A549 (cell line): ENCODE results near the gene UBE4A. TPM values are rescaled to one million over a fixed set of nuclear protein-coding genes. Genes with fewer than 3 reads are reported as not detected.

Experiments used
- ATAC-seq, 2 experiments: fragments of 200-7000 bp in 1 of 2; fragments of >200 bp in 1 of 2; cut with Nextera tagmentation in 1 of 2; cut with Tn5 transposase in 1 of 2; 3 replicates each; pipeline versions ENCODE4 v1.8.0 to v1.9.1; 2018 to 2020; ENCODE audit warnings: mild to moderate bottlenecking in 1 of 2, moderate library complexity in 1 of 2
- CTCF ChIA-PET: fragments of 300-600 bp; sonication (Branson Sonifier 250); formaldehyde crosslinking; extraction: SDS; loops from one replicate; lab custom pipeline; 2021; ENCODE audit warnings: antibody characterized with exemption, inconsistent platforms; lab: Yijun Ruan, JAX
- POLR2A ChIA-PET: fragments of 350-600 bp; formaldehyde crosslinking; extraction: SDS; loops from one replicate; lab custom pipeline; 2021; ENCODE audit warnings: antibody characterized with exemption, inconsistent platforms; lab: Yijun Ruan, JAX
- DNase-seq, 2 experiments: peaks; one replicate each; pipeline versions ENCODE4 v3.0.0 to v3.0.0-alpha.2; 2011 to 2016; ENCODE audit warnings: low read depth in 1 of 2, low spot score in 1 of 2
- FAIRE-seq: peaks from 2 replicates; lab custom pipeline; 2011; peaks lifted over from hg19 to GRCh38; lab: Jason Lieb, UNC
- H3K27ac ChIP-seq, 2 experiments: fragments of >200 bp; sonication (Bioruptor Twin); formaldehyde crosslinking; 3 replicates each; pipeline ENCODE4 v1.5.1; 2016 to 2017
- H3K4me1 ChIP-seq: fragments of >200 bp; sonication (Bioruptor Twin); formaldehyde crosslinking; 3 replicates; pipeline ENCODE4 v1.6.1; 2016
- H3K4me2 ChIP-seq: fragments of >200 bp; sonication (Bioruptor Twin); formaldehyde crosslinking; 3 replicates; pipeline ENCODE4 v1.6.1; 2016
- H3K4me3 ChIP-seq: fragments of >200 bp; sonication (Bioruptor Twin); formaldehyde crosslinking; 3 replicates; pipeline ENCODE4 v1.5.1; 2016
- H3K9me3 ChIP-seq: fragments of >200 bp; sonication (Bioruptor Twin); formaldehyde crosslinking; 3 replicates; pipeline ENCODE4 v1.6.1; 2016
- BCL3 ChIP-seq: fragments of >200 bp; sonication (Bioruptor Twin); formaldehyde crosslinking; IDR thresholded peaks from 3 replicates; pipeline ENCODE4 v1.6.1; 2016
- CEBPB ChIP-seq, 2 experiments: fragments of >200 bp in 1 of 2; sonication (Bioruptor Twin) in 1 of 2; formaldehyde crosslinking in 1 of 2; IDR thresholded peaks; 2 replicates each; pipeline ENCODE4 v1.6.1; 2012 to 2016
- EHF ChIP-seq: fragments of 250-450 bp; sonication (Bioruptor Pico); IDR thresholded peaks from 2 replicates; pipeline ENCODE4 v1.5.0; 2020; ENCODE audit warnings: mild to moderate bottlenecking
- EHMT2 ChIP-seq: fragments of 200-600 bp; sonication (generic); IDR thresholded peaks from 2 replicates; pipeline ENCODE4 v1.6.1; 2016; ENCODE audit warnings: antibody characterized with exemption, low read depth, mild to moderate bottlenecking, moderate library complexity
- ELK1 ChIP-seq: fragments of 150-350 bp; IDR thresholded peaks from 2 replicates; pipeline ENCODE4 v1.6.1; 2014; ENCODE audit warnings: low read depth, mild to moderate bottlenecking, low read length
- ESRRA ChIP-seq: fragments of 150-350 bp; IDR thresholded peaks from 2 replicates; pipeline ENCODE4 v1.6.1; 2014; ENCODE audit warnings: mild to moderate bottlenecking, low read length, borderline replicate concordance
- FOSB ChIP-seq: fragments of 250-450 bp; sonication (Bioruptor Pico); IDR thresholded peaks from 2 replicates; pipeline ENCODE4 v1.5.0; 2020; ENCODE audit warnings: mild to moderate bottlenecking, moderate library complexity
- FOSL2 ChIP-seq, 2 experiments: fragments of 450-650 bp in 1 of 2; fragments of >200 bp in 1 of 2; sonication (Bioruptor Twin) in 1 of 2; formaldehyde crosslinking; IDR thresholded peaks; 2 replicates each; pipeline versions ENCODE4 v1.5.0 to v1.6.1; 2016 to 2020; ENCODE audit warnings: mild to moderate bottlenecking in 1 of 2, moderate library complexity in 1 of 2
- HDAC2 ChIP-seq: fragments of 200-600 bp; sonication (generic); IDR thresholded peaks from 2 replicates; pipeline ENCODE4 v1.6.1; 2016
- HES2 ChIP-seq: fragments of >200 bp; sonication (Bioruptor Twin); formaldehyde crosslinking; IDR thresholded peaks from 2 replicates; pipeline ENCODE4 v1.6.1; 2016
- HOXB13 ChIP-seq: fragments of 250-450 bp; sonication (Bioruptor Pico); IDR thresholded peaks from 2 replicates; pipeline ENCODE4 v1.5.0; 2020; ENCODE audit warnings: low read depth, mild to moderate bottlenecking, moderate library complexity
- HOXB5 ChIP-seq: fragments of 250-450 bp; sonication (Bioruptor Pico); IDR thresholded peaks from 2 replicates; pipeline ENCODE4 v1.5.0; 2020; ENCODE audit warnings: mild to moderate bottlenecking, moderate library complexity
- JUNB ChIP-seq: fragments of >200 bp; sonication (Bioruptor Twin); formaldehyde crosslinking; IDR thresholded peaks from 2 replicates; pipeline ENCODE4 v1.6.1; 2016
- KDM1A ChIP-seq: fragments of 200-600 bp; sonication (generic); IDR thresholded peaks from 2 replicates; pipeline ENCODE4 v1.6.1; 2016; ENCODE audit warnings: low read depth, mild to moderate bottlenecking
- MYC ChIP-seq: IDR thresholded peaks from 2 replicates; pipeline ENCODE4 v1.6.1; 2012; ENCODE audit warnings: mild to moderate bottlenecking, inconsistent platforms, low read length, improper control_type of control experiment, borderline replicate concordance
- NFE2L2 ChIP-seq: fragments of 150-350 bp; conservative IDR thresholded peaks from 2 replicates; pipeline ENCODE4 v1.6.1; 2014; ENCODE audit warnings: low read length
- NPAS2 ChIP-seq: fragments of 250-450 bp; sonication (Bioruptor Pico); IDR thresholded peaks from 2 replicates; pipeline ENCODE4 v1.8.0; 2022; ENCODE audit warnings: mild to moderate bottlenecking, moderate library complexity, borderline replicate concordance
- NR3C1 ChIP-seq: fragments of >200 bp; sonication (Bioruptor Twin); formaldehyde crosslinking; IDR thresholded peaks from 3 replicates; pipeline ENCODE4 v1.6.1; 2017
- POLR2A ChIP-seq: IDR thresholded peaks from 2 replicates; pipeline ENCODE4 v1.6.1; 2012; ENCODE audit warnings: mild to moderate bottlenecking, low read length
- POLR2AphosphoS2 ChIP-seq: conservative IDR thresholded peaks from 2 replicates; pipeline ENCODE4 v1.6.1; 2012; ENCODE audit warnings: low read length, improper control_type of control experiment, inconsistent platforms
- RARB ChIP-seq: fragments of 250-450 bp; sonication (Bioruptor Pico); IDR thresholded peaks from 2 replicates; pipeline ENCODE4 v1.8.0; 2021; ENCODE audit warnings: mild to moderate bottlenecking, moderate library complexity
- RNF2 ChIP-seq: fragments of 200-600 bp; sonication (generic); IDR thresholded peaks from 2 replicates; pipeline ENCODE4 v1.6.1; 2016; ENCODE audit warnings: low read depth, mild to moderate bottlenecking, antibody characterized with exemption, moderate library complexity, borderline replicate concordance
- SMC3 ChIP-seq: fragments of >200 bp; sonication (Bioruptor Twin); formaldehyde crosslinking; IDR thresholded peaks from 3 replicates; pipeline ENCODE4 v1.6.1; 2018; ENCODE audit warnings: inconsistent platforms
- ZC3H11A ChIP-seq: fragments of 450-650 bp; IDR thresholded peaks from 2 replicates; pipeline ENCODE4 v1.6.1; 2014; ENCODE audit warnings: antibody characterized with exemption, mild to moderate bottlenecking
- WGBS: methylation state at CpG from one replicate; pipeline ENCODE4 v1.1.6; 2017; ENCODE audit errors: missing lambda C conversion rate; 5-methylcytosine and 5-hydroxymethylcytosine counted together
- polyA plus RNA-seq, 4 experiments: library from polyadenylated mRNA; depleted of rRNA in 3 of 4; stranded (reverse); fragments of >200 nt; fragmentation: RNase III in 1 of 4; extraction: RNeasy Plus Mini Kit Qiagen cat#74134 plus additional on column Dnase treatment in 1 of 4; gene quantifications; 2 replicates in 3 of 4; 3 replicates in 1 of 4; pipeline ENCODE4 v1.2.3, GENCODE V29; 2011 to 2017
- TF ChIP-seq, protein P1 (sequence below): IDR thresholded peaks from 2 replicates; pipeline ENCODE4 v1.6.1; 2012
- TF ChIP-seq, protein P2 (sequence below): fragments of 450-650 bp; IDR thresholded peaks from 2 replicates; pipeline ENCODE4 v1.6.1; 2014; ENCODE audit warnings: antibody characterized with exemption

Gene UBE4A
- polyA plus RNA-seq, 2 of the 4 experiments (the other 2 are of a cell fraction) = 11.4 to 18.9 TPM

- CTCF ChIA-PET = no interaction called here
- no peak for DNase-seq
- POLR2A ChIA-PET = no interaction called here
- no peak for ATAC-seq
- no peak for FAIRE-seq
- Histone ChIP-seq H3K4me1 (no peaks in the 10 kb centered on the region), H3K4me2 (no peak overlapping the region), H3K27ac (no peak overlapping the region), H3K4me3 (no peak overlapping the region), H3K9me3 (no peaks in the 10 kb centered on the region)
- TF ChIP-seq HOXB13 (CRISPR knock-in tag) (no peak), CEBPB (IDR thresholded peaks at IDR 0.05) (no peak), NR3C1 (no peak), MYC (no peak), FOSB (no peak), RNF2 (no peak), NPAS2 (CRISPR knock-in tag) (no peak), JUNB (no peak), POLR2A (no peak), NFE2L2 (no peak), HES2 (no peak), EHF (CRISPR knock-in tag) (no peak)
- TF ChIP-seq, protein P1, sequence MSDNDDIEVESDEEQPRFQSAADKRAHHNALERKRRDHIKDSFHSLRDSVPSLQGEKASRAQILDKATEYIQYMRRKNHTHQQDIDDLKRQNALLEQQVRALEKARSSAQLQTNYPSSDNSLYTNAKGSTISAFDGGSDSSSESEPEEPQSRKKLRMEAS = no peak
- TF ChIP-seq, protein P2, sequence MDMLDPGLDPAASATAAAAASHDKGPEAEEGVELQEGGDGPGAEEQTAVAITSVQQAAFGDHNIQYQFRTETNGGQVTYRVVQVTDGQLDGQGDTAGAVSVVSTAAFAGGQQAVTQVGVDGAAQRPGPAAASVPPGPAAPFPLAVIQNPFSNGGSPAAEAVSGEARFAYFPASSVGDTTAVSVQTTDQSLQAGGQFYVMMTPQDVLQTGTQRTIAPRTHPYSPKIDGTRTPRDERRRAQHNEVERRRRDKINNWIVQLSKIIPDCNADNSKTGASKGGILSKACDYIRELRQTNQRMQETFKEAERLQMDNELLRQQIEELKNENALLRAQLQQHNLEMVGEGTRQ = no peak
- WGBS = 6% methylated on average over 1 of the region's 1 CpG
These were observed 24.7 kb upstream of the UBE4A start for GRCh38 chr11:118334745-118335144.

DNA sequence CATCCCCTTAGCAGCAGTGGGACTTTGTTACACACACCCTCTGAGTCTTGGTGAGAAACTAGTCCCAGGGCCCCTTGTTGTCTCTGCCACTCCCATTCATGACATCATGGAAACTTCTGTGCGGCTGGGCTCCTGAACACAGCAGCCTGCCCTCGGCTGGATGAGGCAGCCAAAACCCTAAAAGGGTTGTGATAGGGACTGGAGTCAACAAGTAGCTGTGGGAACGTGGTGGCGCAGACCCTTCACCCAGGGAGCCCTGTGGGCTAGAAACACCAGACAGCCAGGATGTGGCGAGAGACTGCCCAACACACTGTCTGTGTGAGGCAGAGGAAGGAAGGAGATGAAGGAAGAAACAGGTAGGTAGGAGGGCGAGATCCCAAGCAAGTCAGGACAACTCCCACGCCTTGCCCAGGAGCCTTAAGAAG lies 20.8 kb upstream of the UBE4A start:
- ChIA-PET POLR2A (no interaction called here), CTCF (no interaction called here)
- Histone ChIP-seq H3K4me3 (no peak overlapping the region), H3K9me3 (no peaks in the 10 kb centered on the region), H3K4me1 (no peaks in the 10 kb centered on the region), H3K4me2 (no peak overlapping the region), H3K27ac (no peak overlapping the region)
- ATAC-seq (no peak), DNase-seq (no peak), FAIRE-seq (no peak)
- TF ChIP-seq HDAC2 = no peak
- TF ChIP-seq POLR2AphosphoS2 = no peak
- no peak for TF ChIP-seq SMC3
- no peak for TF ChIP-seq JUNB
- no peak for TF ChIP-seq ELK1
- no peak for TF ChIP-seq CEBPB (IDR thresholded peaks at IDR 0.05)
- no peak for TF ChIP-seq ZC3H11A
- no peak for TF ChIP-seq HOXB5 (CRISPR knock-in tag)
- TF ChIP-seq FOSB = no peak
- no peak for TF ChIP-seq ESRRA
- no peak for TF ChIP-seq BCL3
- TF ChIP-seq EHMT2 = no peak
- TF ChIP-seq FOSL2 (IDR thresholded peaks at IDR 0.05) = no peak
- no peak for TF ChIP-seq FOSL2 (CRISPR knock-in tag; IDR thresholded peaks at IDR 0.05)
- no peak for TF ChIP-seq KDM1A
- no peak for TF ChIP-seq HES2
- no peak for TF ChIP-seq RARB (CRISPR knock-in tag)
- 37% methylated on average over 7 of the region's 7 CpGs for WGBS
